ENCODE measurements around the gene FNBP1. TPM values are rescaled to one million over a fixed set of nuclear protein-coding genes. Genes with fewer than 3 reads are reported as not detected.

The FNBP1 gene
- total and polyA plus RNA-seq, 2 experiments from 2014 or later = 17.8 to 22.6 TPM

DNA sequence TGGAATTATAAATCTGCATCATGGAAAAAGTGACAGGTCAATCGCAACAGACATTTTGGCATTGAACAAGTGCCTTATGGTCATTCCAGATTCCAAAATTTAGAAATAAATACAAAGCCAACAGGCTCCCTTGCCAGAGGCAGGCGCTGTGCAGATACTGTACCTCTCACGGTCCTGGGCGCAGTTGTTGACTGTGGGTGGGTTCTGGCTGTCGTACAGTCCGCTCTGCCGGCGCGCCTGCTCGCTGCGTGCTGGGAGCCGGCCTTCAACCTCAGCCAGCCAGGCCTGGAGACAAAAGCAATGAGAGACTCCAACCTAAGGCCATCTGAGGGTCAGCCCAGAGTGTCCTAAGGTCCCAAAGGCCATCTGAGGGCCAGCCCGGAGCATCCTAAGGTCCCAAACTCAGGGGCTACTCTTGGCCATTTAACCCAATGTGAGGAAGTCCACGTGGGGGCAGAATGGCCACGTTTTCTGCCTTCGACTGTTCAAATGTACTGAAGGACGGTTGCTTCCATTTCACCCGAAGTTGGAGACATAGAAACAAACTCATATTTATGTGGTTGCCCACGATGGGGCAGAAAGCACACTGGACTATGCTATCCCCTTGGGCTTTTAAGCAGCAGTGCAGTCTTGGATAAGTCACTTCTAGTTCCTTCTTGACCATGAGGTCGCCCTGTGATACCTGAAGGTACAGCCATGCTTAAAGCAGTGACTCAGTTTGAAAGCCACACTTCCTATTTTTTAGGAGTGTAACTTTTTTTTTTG, 142.5 kb downstream of the FNBP1 start:
- no peak overlapping the region for H2AFZ ChIP-seq
- TF ChIP-seq EZH2 (IDR thresholded peaks at IDR 0.05; ENCODE audit: insufficient read depth, poor library complexity, severe bottlenecking) (no peak), EZH2phosphoT487 (IDR thresholded peaks at IDR 0.05; ENCODE audit: insufficient read depth, low read depth) (no peak)
- H3K4me2 ChIP-seq (ENCODE audit: unreplicated experiment) = no peak overlapping the region
- DNase-seq = no peak
- peaks cover under 1% of the 10 kb centered on the region; the same call in 1 of the 2 replicates for H3K36me3 ChIP-seq (ENCODE audit: low read depth)
- H3K4me1 ChIP-seq (ENCODE audit: insufficient read depth) = no peaks in the 10 kb centered on the region
- H3K79me2 ChIP-seq (ENCODE audit: insufficient read depth) = no peaks in the 10 kb centered on the region
- H4K20me1 ChIP-seq (ENCODE audit: insufficient read depth) = no peaks in the 10 kb centered on the region
- no peaks in the 10 kb centered on the region for H3K9me3 ChIP-seq (ENCODE audit: low read depth)
- 88 to 90% methylated on average over 20 of the region's 20 CpGs for WGBS, 2 experiments (ENCODE audit: low coverage in 1 of 2, low lambda C conversion rate in 2 of 2, missing lambda C conversion rate in 2 of 2)
- H3F3A ChIP-seq (ENCODE audit: insufficient read depth) = no peaks in the 10 kb centered on the region
- H3K27ac ChIP-seq = no peak overlapping the region
- H3K9me2 ChIP-seq (ENCODE audit: insufficient read depth) = no peaks in the 10 kb centered on the region
- no peaks in the 10 kb centered on the region for H3K27me3 ChIP-seq (replicated peaks; ENCODE audit: insufficient read depth)
- in situ Hi-C loops (cut with MboI) = no loop called here
- no peak overlapping the region for H3K9ac ChIP-seq
- H3K4me3 ChIP-seq = no peak overlapping the region

DNA sequence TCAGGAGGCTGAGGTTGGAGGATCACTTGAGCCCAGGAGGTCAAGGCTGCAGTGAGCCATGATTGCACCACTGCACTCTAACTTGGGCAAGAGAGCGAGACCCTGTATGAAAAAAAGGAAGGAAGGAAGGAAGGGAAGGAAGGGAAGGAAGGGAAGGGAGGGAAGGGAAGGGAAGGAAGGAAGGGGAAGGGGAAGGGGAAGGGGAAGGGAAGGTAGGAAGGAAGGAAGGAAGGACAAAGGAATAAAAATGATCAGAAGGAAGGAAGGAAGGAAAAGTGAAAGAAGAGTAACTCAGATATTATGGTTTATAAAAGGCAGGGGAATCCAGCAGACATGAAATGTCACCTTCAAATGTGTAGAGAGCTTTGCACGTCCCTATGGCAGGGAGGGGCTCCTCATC, 143.4 kb downstream of the FNBP1 start:
- DNase-seq = no peak
- in situ Hi-C loops (cut with MboI) = loop anchor here (25.0 kb wide), 3 partner anchors 163 to 438 kb away; partner anchors contain the start of gene GPR107
- Histone ChIP-seq H2AFZ (no peak overlapping the region), H3K4me3 (no peak overlapping the region), H3K9ac (no peak overlapping the region), H3K9me3 (ENCODE audit: low read depth) (no peaks in the 10 kb centered on the region), H4K20me1 (ENCODE audit: insufficient read depth) (no peaks in the 10 kb centered on the region), H3K27ac (no peak overlapping the region), H3F3A (ENCODE audit: insufficient read depth) (no peaks in the 10 kb centered on the region), H3K27me3 (replicated peaks; ENCODE audit: insufficient read depth) (no peaks in the 10 kb centered on the region), H3K4me2 (ENCODE audit: unreplicated experiment) (no peak overlapping the region), H3K4me1 (ENCODE audit: insufficient read depth) (no peaks in the 10 kb centered on the region), H3K36me3 (ENCODE audit: low read depth) (peaks cover 6% of the 10 kb centered on the region; the same call in 1 of the 2 replicates), H3K79me2 (ENCODE audit: insufficient read depth) (no peaks in the 10 kb centered on the region), H3K9me2 (ENCODE audit: insufficient read depth) (no peaks in the 10 kb centered on the region)
- TF ChIP-seq EZH2phosphoT487 (IDR thresholded peaks at IDR 0.05; ENCODE audit: insufficient read depth, low read depth) = no peak
- TF ChIP-seq EZH2 (IDR thresholded peaks at IDR 0.05; ENCODE audit: insufficient read depth, poor library complexity, severe bottlenecking) = no peak
- WGBS, 2 experiments (ENCODE audit: low coverage in 1 of 2, low lambda C conversion rate in 2 of 2, missing lambda C conversion rate in 2 of 2) = 82 to 85% methylated on average over 2 of the region's 2 CpGs

DNA sequence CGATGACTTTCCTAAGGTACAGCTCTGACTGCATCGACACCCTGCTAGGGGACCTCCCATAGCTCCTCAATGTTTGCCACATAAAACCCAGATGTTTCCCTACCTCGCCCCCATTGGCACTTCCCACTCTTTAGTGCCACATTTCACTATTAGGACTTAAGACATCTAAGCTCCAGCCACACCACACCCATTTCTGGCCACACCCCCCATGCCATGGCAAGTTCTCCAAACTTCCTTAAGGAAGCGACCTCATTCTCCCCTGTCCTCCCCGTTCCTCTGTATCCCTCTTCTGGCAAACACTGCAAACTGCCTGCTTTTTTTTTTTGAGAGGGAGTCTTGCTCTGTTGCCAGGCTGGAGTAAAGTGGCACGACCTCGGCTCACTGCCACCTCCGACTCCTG, 144.8 kb downstream of the FNBP1 start:
- no peaks in the 10 kb centered on the region for H3K4me1 ChIP-seq (ENCODE audit: insufficient read depth)
- no peaks in the 10 kb centered on the region for H4K20me1 ChIP-seq (ENCODE audit: insufficient read depth)
- no peaks in the 10 kb centered on the region for H3K9me3 ChIP-seq (ENCODE audit: low read depth)
- no peak overlapping the region for H3K9ac ChIP-seq
- H3K4me2 ChIP-seq (ENCODE audit: unreplicated experiment) = no peak overlapping the region
- peak; percentile 39 for DNase-seq
- no peak overlapping the region for H2AFZ ChIP-seq
- 80 to 81% methylated on average over 8 of the region's 8 CpGs for WGBS, 2 experiments (ENCODE audit: low coverage in 1 of 2, low lambda C conversion rate in 2 of 2, missing lambda C conversion rate in 2 of 2)
- TF ChIP-seq EZH2 (IDR thresholded peaks at IDR 0.05; ENCODE audit: insufficient read depth, poor library complexity, severe bottlenecking) (no peak), EZH2phosphoT487 (IDR thresholded peaks at IDR 0.05; ENCODE audit: insufficient read depth, low read depth) (no peak)
- H3K9me2 ChIP-seq (ENCODE audit: insufficient read depth) = no peaks in the 10 kb centered on the region
- H3F3A ChIP-seq (ENCODE audit: insufficient read depth) = no peaks in the 10 kb centered on the region
- no peak overlapping the region for H3K27ac ChIP-seq
- H3K36me3 ChIP-seq (ENCODE audit: low read depth) = peaks cover 6% of the 10 kb centered on the region; the same call in 1 of the 2 replicates
- H3K27me3 ChIP-seq (replicated peaks; ENCODE audit: insufficient read depth) = no peaks in the 10 kb centered on the region
- no peaks in the 10 kb centered on the region for H3K79me2 ChIP-seq (ENCODE audit: insufficient read depth)
- H3K4me3 ChIP-seq = no peak overlapping the region
- in situ Hi-C loops (cut with MboI) = loop anchor here (25.0 kb wide), 3 partner anchors 164 to 439 kb away; partner anchors contain the start of gene GPR107

DNA sequence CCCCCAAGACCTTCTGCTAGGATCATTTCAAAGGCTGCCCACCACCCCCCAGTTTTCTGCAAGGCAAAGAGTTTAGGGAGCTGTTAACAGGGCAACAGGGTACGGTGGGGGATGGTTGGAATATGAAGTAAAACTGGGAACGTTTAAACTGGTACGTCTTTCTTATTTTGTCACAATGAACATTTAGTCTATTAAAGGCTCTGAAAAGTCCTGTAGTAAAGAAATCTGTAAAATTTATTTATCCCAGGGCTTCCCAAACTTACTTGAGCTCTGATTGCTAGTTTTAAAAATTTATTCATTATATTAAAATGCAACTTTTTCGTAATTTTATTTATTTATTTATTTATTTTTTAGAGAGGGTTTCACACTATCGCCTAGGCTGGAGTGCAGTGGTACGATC, 145.7 kb downstream of the FNBP1 start:
- TF ChIP-seq EZH2 (IDR thresholded peaks at IDR 0.05; ENCODE audit: insufficient read depth, poor library complexity, severe bottlenecking) (no peak), EZH2phosphoT487 (IDR thresholded peaks at IDR 0.05; ENCODE audit: insufficient read depth, low read depth) (no peak)
- H3K79me2 ChIP-seq (ENCODE audit: insufficient read depth) = no peaks in the 10 kb centered on the region
- WGBS, 2 experiments (ENCODE audit: low coverage in 1 of 2, low lambda C conversion rate in 2 of 2, missing lambda C conversion rate in 2 of 2) = 93 to 96% methylated on average over 6 of the region's 6 CpGs
- H3F3A ChIP-seq (ENCODE audit: insufficient read depth) = no peaks in the 10 kb centered on the region
- H3K4me1 ChIP-seq (ENCODE audit: insufficient read depth) = no peaks in the 10 kb centered on the region
- no peak overlapping the region for H3K4me2 ChIP-seq (ENCODE audit: unreplicated experiment)
- H4K20me1 ChIP-seq (ENCODE audit: insufficient read depth) = no peaks in the 10 kb centered on the region
- no peaks in the 10 kb centered on the region for H3K9me2 ChIP-seq (ENCODE audit: insufficient read depth)
- no peak for DNase-seq
- H3K36me3 ChIP-seq (ENCODE audit: low read depth) = peaks cover 6% of the 10 kb centered on the region; the same call in 1 of the 2 replicates
- no peak overlapping the region for H2AFZ ChIP-seq
- in situ Hi-C loops (cut with MboI) = loop anchor here (25.0 kb wide), 3 partner anchors 165 to 440 kb away; partner anchors contain the start of gene GPR107
- no peak overlapping the region for H3K4me3 ChIP-seq
- no peak overlapping the region for H3K9ac ChIP-seq
- H3K27ac ChIP-seq = no peak overlapping the region
- H3K27me3 ChIP-seq (replicated peaks; ENCODE audit: insufficient read depth) = no peaks in the 10 kb centered on the region
- no peaks in the 10 kb centered on the region for H3K9me3 ChIP-seq (ENCODE audit: low read depth)

Measured in GM23248 (cell line).